Uterine smooth muscle cell (primary cell): Measurements from ENCODE around the gene SYTL3. TPM values are rescaled to one million over a fixed set of nuclear protein-coding genes. Genes with fewer than 3 reads are reported as not detected.

ENCODE experiments used
- total RNA-seq: library from RNA; depleted of rRNA; stranded (reverse); fragments of >200 nt; gene quantifications from 2 replicates; pipeline ENCODE4 v1.2.3, GENCODE V29; 2014

Gene SYTL3
- 2.2 and 2.8 TPM in 2 replicates for total RNA-seq

GRCh38 chr6:158649289-158650143 lies at the start of gene SYTL3:
Gene SYTL3 (plus strand): TSS chr6:158650054. CDS start chr6:158663269, 13,215 bp downstream.

GRCh38 chr6:158644231-158645063 lies 5.4 kb upstream of the SYTL3 start, which contains the start of gene DYNLT1:
Gene DYNLT1 (minus strand): TSS chr6:158644743. CDS start chr6:158644708, 35 bp downstream.

Other genes with a start within 250 kb of the SYTL3 start
- 42.4 and 54.0 TPM in 2 replicates for gene TMEM181, start 90.0 kb upstream of the SYTL3 start, total RNA-seq
- gene DYNLT1, start 5.3 kb upstream of the SYTL3 start, total RNA-seq = 106 and 112 TPM in 2 replicates
- gene EZR, start 169.3 kb downstream of the SYTL3 start, total RNA-seq = 98.7 and 135 TPM in 2 replicates